ENCODE results near the gene EHHADH. TPM values are rescaled to one million over a fixed set of nuclear protein-coding genes. Genes with fewer than 3 reads are reported as not detected.

EHHADH gene
- total RNA-seq, 1 donor from 2014 or later, result 4.9 TPM

DNA sequence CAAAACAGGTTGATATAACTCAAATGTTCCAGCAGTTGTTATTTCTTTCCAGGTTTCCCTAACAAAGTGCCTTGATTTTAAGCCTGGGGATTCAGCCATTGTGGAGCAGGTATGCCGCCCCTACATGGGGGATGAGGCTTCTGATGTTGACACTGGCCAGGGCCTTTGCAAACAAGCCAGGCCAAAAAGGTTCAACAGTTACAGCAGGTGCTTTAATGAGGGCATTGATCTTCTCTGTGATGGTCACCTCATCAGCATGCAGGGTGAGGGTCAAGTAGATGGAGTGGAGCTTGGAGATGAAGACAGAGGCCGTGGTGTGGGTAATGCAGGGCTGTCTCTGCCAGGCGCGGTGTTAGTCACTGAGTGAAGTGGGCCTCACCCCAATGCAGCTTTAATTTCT is 22.6 kb upstream of the EHHADH start:
- H3K27ac Mint-ChIP-seq (ENCODE audit: unreplicated experiment), result no peak overlapping the region
- H3K4me3 Mint-ChIP-seq (ENCODE audit: unreplicated experiment), result no peak overlapping the region
- no peaks in the 10 kb centered on the region for H3K4me1 Mint-ChIP-seq (ENCODE audit: low read depth, unreplicated experiment)
- H3K36me3 Mint-ChIP-seq (ENCODE audit: unreplicated experiment), result peaks cover 7% of the 10 kb centered on the region
- no peak for TF ChIP-seq CTCF (IDR thresholded peaks at IDR 0.05; ENCODE audit: partially characterized antibody, unreplicated experiment)
- no peaks in the 10 kb centered on the region for H3K9me3 Mint-ChIP-seq (ENCODE audit: unreplicated experiment)
- H3K27me3 Mint-ChIP-seq (ENCODE audit: unreplicated experiment), result no peaks in the 10 kb centered on the region
- no peak for DNase-seq

DNA sequence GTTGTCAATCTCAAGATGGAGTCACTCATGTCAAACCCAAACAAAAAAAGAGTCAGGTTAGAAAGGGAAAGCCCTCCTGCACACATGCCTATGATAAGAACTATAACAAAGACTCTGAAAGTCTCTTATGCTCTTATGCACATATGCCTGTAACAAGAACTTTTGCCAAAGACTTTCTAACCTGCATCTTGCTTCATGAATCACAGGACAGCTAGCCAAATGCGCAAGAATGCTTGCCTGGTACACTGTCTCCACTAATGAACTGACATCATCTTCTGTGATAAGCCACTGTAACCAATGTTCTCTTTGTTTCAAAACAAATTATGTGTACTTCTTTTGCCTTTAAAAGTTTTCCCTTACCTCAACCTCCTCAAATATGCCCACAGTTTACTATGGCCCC is 18.2 kb upstream of the EHHADH start:
- TF ChIP-seq CTCF (IDR thresholded peaks at IDR 0.05; ENCODE audit: partially characterized antibody, unreplicated experiment), result no peak
- Mint-ChIP-seq H3K4me3 (ENCODE audit: unreplicated experiment) (no peak overlapping the region), H3K36me3 (ENCODE audit: unreplicated experiment) (no peaks in the 10 kb centered on the region), H3K9me3 (ENCODE audit: unreplicated experiment) (no peaks in the 10 kb centered on the region), H3K4me1 (ENCODE audit: low read depth, unreplicated experiment) (peaks cover 14% of the 10 kb centered on the region), H3K27ac (ENCODE audit: unreplicated experiment) (no peak overlapping the region), H3K27me3 (ENCODE audit: unreplicated experiment) (no peaks in the 10 kb centered on the region)
- no peak for DNase-seq

DNA sequence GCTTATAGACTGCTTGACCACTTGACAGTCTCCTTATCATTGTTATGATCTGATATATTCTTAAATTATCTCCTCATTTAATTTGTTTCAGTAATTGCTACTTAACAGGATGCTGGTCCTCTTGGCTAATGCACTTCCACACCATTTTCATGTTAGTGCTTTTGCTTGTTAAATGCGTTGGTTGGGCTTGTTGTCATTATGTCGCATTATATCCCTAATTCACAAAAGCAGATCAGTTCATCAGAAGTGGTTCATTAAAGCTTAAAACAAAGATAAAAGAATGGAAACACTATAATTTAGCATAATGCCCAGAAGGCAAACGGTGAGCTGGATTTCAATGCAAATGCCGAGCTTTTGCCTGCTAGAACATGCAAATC is 17.1 kb upstream of the EHHADH start:
- no peak for DNase-seq
- H3K36me3 Mint-ChIP-seq (ENCODE audit: unreplicated experiment), result no peaks in the 10 kb centered on the region
- peak overlapping the region; percentile 26 for H3K4me3 Mint-ChIP-seq (ENCODE audit: unreplicated experiment)
- no peak for TF ChIP-seq CTCF (IDR thresholded peaks at IDR 0.05; ENCODE audit: partially characterized antibody, unreplicated experiment)
- peak overlapping the region; percentile 90 for H3K27ac Mint-ChIP-seq (ENCODE audit: unreplicated experiment)
- no peaks in the 10 kb centered on the region for H3K27me3 Mint-ChIP-seq (ENCODE audit: unreplicated experiment)
- no peaks in the 10 kb centered on the region for H3K9me3 Mint-ChIP-seq (ENCODE audit: unreplicated experiment)
- peaks cover 14% of the 10 kb centered on the region for H3K4me1 Mint-ChIP-seq (ENCODE audit: low read depth, unreplicated experiment)

DNA sequence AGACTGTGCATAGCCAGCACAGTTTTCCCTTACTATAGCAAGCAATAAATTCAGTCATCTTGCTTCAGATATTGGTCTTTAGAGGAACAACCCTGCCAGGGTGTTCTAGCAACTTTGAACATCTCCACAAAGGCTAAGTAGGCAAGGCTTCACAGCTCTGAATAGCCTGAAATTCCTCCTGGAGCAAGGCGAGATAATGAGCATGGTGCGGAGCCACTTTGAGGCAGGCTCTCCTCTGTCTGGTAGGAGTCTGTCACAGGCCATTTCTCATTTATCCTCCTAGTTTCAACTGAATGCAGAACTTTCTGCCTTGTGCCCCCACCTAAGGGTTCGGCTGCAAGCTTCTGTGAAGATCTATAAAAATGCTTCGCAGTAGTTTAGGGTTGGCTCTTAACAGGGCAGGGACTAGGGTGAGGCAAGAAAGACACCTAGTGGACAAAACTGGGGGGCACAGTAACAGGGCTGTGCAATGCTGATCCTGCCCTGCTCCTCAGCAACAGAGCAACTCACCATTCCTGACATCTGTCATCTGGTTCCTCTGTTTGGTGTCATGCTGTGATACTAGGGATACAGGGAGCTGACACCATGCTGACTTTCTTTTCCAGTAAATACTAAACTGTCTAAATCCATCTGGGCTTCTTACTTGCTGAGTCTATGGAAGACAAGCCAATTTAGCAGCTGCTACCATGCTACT is 16.6 kb upstream of the EHHADH start:
- H3K36me3 Mint-ChIP-seq (ENCODE audit: unreplicated experiment), result no peaks in the 10 kb centered on the region
- peak overlapping the region; percentile 90 for H3K27ac Mint-ChIP-seq (ENCODE audit: unreplicated experiment)
- TF ChIP-seq CTCF (IDR thresholded peaks at IDR 0.05; ENCODE audit: partially characterized antibody, unreplicated experiment), result peak; percentile 78
- peak; percentile 61 for DNase-seq
- H3K9me3 Mint-ChIP-seq (ENCODE audit: unreplicated experiment), result no peaks in the 10 kb centered on the region
- no peaks in the 10 kb centered on the region for H3K27me3 Mint-ChIP-seq (ENCODE audit: unreplicated experiment)
- peaks cover 14% of the 10 kb centered on the region for H3K4me1 Mint-ChIP-seq (ENCODE audit: low read depth, unreplicated experiment)
- H3K4me3 Mint-ChIP-seq (ENCODE audit: unreplicated experiment), result peak overlapping the region; percentile 26

DNA sequence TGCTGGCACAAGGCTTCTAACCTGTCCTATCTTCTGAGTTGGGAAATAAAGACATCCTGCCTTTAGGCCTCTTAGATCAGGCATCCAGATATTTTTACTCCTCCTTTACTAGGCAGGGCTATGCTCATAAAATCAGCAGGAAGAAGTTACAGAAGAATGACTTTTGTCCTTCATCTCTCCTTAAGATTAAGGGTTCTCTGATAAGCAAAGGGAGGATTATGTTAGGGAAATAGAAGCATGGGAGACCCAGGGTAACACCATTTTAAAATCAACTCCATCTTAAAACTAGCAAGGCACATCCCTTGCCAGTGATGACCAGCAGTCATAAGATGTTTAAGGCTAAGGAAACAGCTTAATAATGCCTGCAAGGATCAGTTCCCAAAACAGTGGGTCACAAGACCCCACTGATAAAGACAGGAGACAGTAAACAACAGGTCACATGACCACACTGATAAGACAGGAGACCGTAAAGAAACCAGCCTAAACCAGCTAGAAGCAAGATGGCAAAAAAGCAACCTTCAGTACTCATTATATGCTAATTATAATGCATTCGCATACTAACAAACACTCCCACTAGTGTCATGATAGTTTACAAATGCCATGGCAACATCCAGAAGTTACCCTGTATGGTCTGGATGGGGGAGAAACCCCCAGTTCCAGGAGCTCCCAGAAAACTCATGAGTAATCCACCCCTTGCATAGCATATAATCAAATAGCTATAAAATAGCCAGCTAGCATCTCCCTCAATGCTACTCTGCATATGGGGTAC is 14.5 kb upstream of the EHHADH start:
- Mint-ChIP-seq H3K36me3 (ENCODE audit: unreplicated experiment) (no peaks in the 10 kb centered on the region), H3K4me1 (ENCODE audit: low read depth, unreplicated experiment) (peaks cover 14% of the 10 kb centered on the region), H3K27me3 (ENCODE audit: unreplicated experiment) (no peaks in the 10 kb centered on the region), H3K4me3 (ENCODE audit: unreplicated experiment) (no peak overlapping the region), H3K9me3 (ENCODE audit: unreplicated experiment) (no peaks in the 10 kb centered on the region), H3K27ac (ENCODE audit: unreplicated experiment) (no peak overlapping the region)
- no peak for TF ChIP-seq CTCF (IDR thresholded peaks at IDR 0.05; ENCODE audit: partially characterized antibody, unreplicated experiment)
- no peak for DNase-seq
